Measurements from ENCODE around the gene ATP5PO. TPM values are rescaled to one million over a fixed set of nuclear protein-coding genes. Genes with fewer than 3 reads are reported as not detected.

Gene ATP5PO, protein sequence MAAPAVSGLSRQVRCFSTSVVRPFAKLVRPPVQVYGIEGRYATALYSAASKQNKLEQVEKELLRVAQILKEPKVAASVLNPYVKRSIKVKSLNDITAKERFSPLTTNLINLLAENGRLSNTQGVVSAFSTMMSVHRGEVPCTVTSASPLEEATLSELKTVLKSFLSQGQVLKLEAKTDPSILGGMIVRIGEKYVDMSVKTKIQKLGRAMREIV
- 114 and 135 TPM in 2 replicates for total RNA-seq

- DNase-seq (ENCODE audit: low read depth): peak; percentile 97
- H3K4me3 ChIP-seq (ENCODE audit: low read depth, low read length): peak within 1 kb of the TSS; percentile 93
- TF ChIP-seq, protein P1, sequence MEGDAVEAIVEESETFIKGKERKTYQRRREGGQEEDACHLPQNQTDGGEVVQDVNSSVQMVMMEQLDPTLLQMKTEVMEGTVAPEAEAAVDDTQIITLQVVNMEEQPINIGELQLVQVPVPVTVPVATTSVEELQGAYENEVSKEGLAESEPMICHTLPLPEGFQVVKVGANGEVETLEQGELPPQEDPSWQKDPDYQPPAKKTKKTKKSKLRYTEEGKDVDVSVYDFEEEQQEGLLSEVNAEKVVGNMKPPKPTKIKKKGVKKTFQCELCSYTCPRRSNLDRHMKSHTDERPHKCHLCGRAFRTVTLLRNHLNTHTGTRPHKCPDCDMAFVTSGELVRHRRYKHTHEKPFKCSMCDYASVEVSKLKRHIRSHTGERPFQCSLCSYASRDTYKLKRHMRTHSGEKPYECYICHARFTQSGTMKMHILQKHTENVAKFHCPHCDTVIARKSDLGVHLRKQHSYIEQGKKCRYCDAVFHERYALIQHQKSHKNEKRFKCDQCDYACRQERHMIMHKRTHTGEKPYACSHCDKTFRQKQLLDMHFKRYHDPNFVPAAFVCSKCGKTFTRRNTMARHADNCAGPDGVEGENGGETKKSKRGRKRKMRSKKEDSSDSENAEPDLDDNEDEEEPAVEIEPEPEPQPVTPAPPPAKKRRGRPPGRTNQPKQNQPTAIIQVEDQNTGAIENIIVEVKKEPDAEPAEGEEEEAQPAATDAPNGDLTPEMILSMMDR (IDR thresholded peaks at IDR 0.05; ENCODE audit: insufficient read depth, low read depth, low read length): no peak
Observed at GRCh38 chr21:33915368-33916199, at the start of gene ATP5PO. TSS of gene ATP5PO (minus strand) at chr21:33915804. CDS start at chr21:33915763, 41 bp downstream.

DNA sequence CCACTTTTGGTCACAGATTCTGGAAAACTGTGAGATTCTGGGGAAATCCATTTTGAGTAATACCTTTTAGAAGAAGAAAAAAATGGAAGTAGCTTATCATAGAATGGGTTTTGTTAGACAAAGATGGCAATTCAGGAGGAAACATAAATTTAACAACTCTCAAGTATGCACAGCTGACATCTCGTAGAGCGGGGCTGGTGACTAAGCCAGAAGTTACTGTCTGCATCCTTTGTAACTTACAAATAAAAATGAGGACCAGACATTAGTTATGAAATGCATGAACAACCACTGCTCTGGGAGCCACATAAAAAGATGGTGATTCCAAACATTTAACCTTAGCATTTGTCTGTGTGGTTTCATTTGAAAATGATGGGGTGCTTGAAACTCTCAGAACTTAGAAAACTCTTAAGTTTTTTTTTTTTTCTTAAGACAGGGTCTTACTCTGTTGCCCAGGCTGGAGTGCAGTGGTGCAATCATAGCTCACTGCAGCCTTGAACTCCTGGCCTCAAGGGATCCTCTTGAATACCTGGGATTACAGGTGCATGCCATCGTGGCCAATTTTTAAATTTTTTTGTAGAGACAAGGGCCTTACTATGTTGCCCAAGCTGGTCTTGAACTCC lies 49.2 kb upstream of the ATP5PO start:
- H3K4me3 ChIP-seq (ENCODE audit: low read depth, low read length): no peak overlapping the region

DNA sequence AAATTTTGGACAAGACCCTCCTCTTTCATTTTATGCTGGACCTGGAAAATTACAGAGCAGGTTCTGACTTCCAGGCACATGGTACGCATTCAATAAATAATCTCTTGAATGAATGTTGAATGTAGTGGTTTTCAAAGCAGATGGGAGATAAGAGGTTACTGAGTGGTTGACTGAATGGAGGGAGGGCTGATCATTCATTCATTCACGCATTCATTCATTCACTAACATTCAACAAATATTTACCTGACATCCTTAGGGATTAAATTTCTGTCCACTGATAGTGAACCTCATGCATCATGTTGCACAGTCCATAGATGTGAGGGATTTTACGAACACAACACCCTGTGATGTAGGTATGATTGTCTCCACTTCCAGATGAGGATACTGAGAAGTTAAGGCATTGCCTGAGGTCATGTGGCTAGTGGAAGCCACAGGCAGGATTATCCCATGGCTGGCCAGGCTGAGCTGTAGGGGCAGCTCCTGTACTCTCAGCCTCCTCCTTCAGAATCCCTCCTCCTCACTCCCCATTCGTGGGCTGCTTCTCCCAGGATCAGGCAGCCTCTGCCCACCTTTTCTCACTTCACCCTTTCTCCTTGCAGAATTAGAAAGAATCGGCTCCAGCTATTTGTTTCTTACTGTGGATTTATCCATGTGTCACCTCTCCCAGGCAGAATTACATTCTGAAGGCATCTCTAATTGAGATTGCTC lies 48.4 kb upstream of the ATP5PO start:
- DNase-seq (ENCODE audit: low read depth): no peak
- no peak overlapping the region for H3K4me3 ChIP-seq (ENCODE audit: low read depth, low read length)
- TF ChIP-seq, protein P1 (IDR thresholded peaks at IDR 0.05; ENCODE audit: insufficient read depth, low read depth, low read length): no peak

More for the DNA sequence above, 49.2 kb upstream of the ATP5PO start:
- DNase-seq (ENCODE audit: low read depth): peak; percentile 57
- TF ChIP-seq, protein P1 (IDR thresholded peaks at IDR 0.05; ENCODE audit: insufficient read depth, low read depth, low read length): no peak

- no peak overlapping the region for H3K4me3 ChIP-seq (ENCODE audit: low read depth, low read length)
- TF ChIP-seq, protein P1 (IDR thresholded peaks at IDR 0.05; ENCODE audit: insufficient read depth, low read depth, low read length): no peak
- no peak for DNase-seq (ENCODE audit: low read depth)
Observed at GRCh38 chr21:33962290-33962689, 46.7 kb upstream of the ATP5PO start.

GRCh38 chr21:33961061-33961460 lies 45.5 kb upstream of the ATP5PO start:
- H3K4me3 ChIP-seq (ENCODE audit: low read depth, low read length): no peak overlapping the region

DNA sequence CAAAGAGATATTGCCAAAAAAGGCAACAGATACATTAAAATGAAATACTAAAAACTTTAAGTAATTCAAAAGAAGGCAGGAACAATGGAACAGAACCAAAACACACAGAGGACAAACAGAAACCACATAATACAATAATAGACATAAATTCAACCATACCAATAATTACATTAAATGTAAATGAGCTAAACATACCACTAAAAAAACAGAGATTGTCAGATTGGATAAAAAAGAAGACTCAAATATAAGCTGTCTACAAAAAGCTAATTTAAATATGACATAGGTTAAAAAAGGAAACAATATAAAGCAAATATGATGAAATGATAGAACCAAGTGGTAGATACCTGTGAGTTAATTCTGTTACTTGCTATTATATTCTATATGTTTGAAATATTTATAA lies 44.1 kb upstream of the ATP5PO start:
- TF ChIP-seq, protein P1 (IDR thresholded peaks at IDR 0.05; ENCODE audit: insufficient read depth, low read depth, low read length): no peak
- no peak for DNase-seq (ENCODE audit: low read depth)
- H3K4me3 ChIP-seq (ENCODE audit: low read depth, low read length): no peak overlapping the region

More at GRCh38 chr21:33961061-33961460, 45.5 kb upstream of the ATP5PO start:
- TF ChIP-seq, protein P1 (IDR thresholded peaks at IDR 0.05; ENCODE audit: insufficient read depth, low read depth, low read length): no peak
- no peak for DNase-seq (ENCODE audit: low read depth)
